Ishikawa (cell line): ENCODE measurements around the gene RHBDF2.

Experiments used
- ZBTB7A ChIP-seq: IDR thresholded peaks from 2 replicates; pipeline ENCODE4 v1.6.1; 2012; ENCODE audit warnings: low read depth
- TF ChIP-seq, protein P1 (sequence below): IDR thresholded peaks from 2 replicates; pipeline ENCODE4 v1.6.1; 2012; ENCODE audit warnings: low read depth, mild to moderate bottlenecking

DNA sequence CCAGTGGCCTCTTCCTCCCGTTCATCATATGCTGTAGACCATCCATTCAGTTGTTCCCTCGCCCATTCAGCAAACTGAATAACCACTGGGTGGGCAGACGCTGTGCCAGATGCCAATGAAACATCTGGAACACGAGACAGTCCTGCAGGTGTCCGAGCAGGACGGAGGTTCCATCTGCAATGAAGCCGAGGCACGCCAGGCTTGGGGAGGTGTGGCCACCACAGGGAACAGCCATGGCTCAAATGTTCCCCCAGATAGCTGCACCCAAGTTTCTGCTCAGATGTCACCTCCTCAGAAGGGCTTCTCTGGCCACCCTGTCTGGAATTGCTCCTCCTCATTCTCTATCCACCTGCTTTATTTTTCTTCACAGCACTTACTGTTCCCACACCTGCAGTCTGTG lies 78.8 kb downstream of the RHBDF2 start:
- TF ChIP-seq, protein P1, sequence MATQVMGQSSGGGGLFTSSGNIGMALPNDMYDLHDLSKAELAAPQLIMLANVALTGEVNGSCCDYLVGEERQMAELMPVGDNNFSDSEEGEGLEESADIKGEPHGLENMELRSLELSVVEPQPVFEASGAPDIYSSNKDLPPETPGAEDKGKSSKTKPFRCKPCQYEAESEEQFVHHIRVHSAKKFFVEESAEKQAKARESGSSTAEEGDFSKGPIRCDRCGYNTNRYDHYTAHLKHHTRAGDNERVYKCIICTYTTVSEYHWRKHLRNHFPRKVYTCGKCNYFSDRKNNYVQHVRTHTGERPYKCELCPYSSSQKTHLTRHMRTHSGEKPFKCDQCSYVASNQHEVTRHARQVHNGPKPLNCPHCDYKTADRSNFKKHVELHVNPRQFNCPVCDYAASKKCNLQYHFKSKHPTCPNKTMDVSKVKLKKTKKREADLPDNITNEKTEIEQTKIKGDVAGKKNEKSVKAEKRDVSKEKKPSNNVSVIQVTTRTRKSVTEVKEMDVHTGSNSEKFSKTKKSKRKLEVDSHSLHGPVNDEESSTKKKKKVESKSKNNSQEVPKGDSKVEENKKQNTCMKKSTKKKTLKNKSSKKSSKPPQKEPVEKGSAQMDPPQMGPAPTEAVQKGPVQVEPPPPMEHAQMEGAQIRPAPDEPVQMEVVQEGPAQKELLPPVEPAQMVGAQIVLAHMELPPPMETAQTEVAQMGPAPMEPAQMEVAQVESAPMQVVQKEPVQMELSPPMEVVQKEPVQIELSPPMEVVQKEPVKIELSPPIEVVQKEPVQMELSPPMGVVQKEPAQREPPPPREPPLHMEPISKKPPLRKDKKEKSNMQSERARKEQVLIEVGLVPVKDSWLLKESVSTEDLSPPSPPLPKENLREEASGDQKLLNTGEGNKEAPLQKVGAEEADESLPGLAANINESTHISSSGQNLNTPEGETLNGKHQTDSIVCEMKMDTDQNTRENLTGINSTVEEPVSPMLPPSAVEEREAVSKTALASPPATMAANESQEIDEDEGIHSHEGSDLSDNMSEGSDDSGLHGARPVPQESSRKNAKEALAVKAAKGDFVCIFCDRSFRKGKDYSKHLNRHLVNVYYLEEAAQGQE, result no peak
- TF ChIP-seq ZBTB7A, result no peak
